GM18868 (cell line): ENCODE data around the gene TMC7.
"Not testable (repeated sequence)": the region's sequence is repeated elsewhere in the genome, so short reads cannot be mapped to it uniquely, and the experiment has no call there.

Experiments used
- ATAC-seq: cut with Tn5 transposase; IDR thresholded peaks from one replicate; pipeline ENCODE4 v1.9.1; 2021; ENCODE audit warnings: mild to moderate bottlenecking, moderate library complexity; ENCODE audit not compliant: unreplicated experiment

Gene TMC7

GRCh38 chr16:18983565-18984434 is at the start of gene TMC7:
Gene TMC7 (plus strand): TSS chr16:18983934. CDS start chr16:18984064, 130 bp downstream.
- no peak for ATAC-seq

DNA sequence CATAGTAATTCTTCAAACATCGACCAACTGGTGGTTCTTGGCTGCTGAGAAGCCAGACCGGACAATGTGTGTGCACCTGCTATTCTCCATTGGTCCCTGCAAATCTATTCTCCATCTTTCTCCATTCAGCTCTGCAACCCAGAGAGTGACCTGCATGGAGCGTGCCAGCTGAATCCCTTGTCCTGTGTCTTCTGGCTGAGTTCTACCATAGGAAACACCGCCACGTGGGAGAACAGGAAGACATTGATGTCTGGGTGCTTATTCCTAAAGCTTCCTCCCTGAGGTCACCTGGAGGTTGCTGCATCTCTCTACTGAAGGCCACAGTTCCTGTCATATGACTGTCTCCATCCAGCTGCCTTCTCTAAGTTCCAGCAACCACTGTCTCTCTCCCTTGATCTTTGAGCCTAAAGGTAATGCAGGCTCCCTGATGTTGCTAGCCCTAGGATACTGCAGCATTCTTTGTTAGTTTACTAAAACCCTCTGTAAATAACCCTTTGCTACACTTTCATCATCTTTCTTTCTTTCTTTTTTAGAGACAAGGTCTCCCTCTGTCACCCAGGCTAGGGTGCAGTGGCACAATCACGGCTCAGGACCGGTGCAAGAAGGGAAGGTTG is 46.9 kb upstream of the TMC7 start:
- no peak for ATAC-seq

DNA sequence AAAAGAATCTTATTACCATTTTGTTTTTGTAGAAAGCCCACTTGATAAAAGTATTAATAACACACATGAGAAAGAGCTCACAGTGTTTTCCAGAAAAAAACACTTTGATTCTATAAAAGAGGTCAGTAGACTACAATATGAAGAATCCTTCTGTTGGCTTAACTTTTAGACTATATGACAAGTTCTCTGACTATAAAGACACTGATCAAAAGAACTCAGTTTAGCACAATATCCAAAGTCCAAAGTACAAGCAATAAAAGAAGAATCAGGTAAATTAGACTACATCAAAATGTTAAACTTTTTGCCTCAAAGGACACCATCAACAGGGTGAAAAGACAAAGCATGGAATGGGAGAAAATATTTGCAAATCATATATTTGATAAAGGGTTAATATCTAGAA is 46.3 kb upstream of the TMC7 start:
- no peak for ATAC-seq

GRCh38 chr16:18938986-18939385 is 44.7 kb upstream of the TMC7 start:
- ATAC-seq = no peak

GRCh38 chr16:18941471-18941870 is 42.3 kb upstream of the TMC7 start:
- no peak for ATAC-seq

GRCh38 chr16:18942061-18942460 is 41.7 kb upstream of the TMC7 start:
- no peak for ATAC-seq

GRCh38 chr16:18943414-18943813 is 40.3 kb upstream of the TMC7 start:
- ATAC-seq = no peak

- ATAC-seq = no peak
Measured at GRCh38 chr16:18945233-18945632, 38.5 kb upstream of the TMC7 start.

- ATAC-seq = no peak
Measured at GRCh38 chr16:18948372-18949020, 35.2 kb upstream of the TMC7 start.

GRCh38 chr16:18950469-18951185 is 33.1 kb upstream of the TMC7 start:
- ATAC-seq = no peak

DNA sequence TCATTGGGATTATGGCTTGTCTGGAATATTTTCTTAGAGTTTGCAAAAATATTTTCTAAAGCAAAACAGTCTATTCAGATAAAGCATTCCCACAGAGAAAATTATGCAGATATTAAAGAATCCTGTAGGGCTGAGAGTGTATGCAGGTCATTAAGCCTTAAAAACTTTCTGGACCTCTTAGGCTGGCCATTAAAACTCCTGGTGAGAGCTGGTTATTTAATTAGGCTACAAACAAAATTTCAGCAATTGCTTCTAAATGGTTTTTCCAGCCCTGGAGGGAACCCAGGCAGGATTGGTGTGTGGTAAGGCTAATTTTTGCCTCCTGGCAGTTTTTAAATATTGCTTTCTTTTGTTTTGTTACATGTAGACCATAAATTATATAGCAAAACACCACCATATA is 30.2 kb upstream of the TMC7 start:
- no peak for ATAC-seq

GRCh38 chr16:18955874-18956580 is 27.7 kb upstream of the TMC7 start:
- ATAC-seq = not testable (repeated sequence)

- ATAC-seq = not testable (repeated sequence)
Measured at GRCh38 chr16:18956658-18957241, 27.0 kb upstream of the TMC7 start.

- no peak for ATAC-seq
Measured at GRCh38 chr16:18958621-18959029, 25.1 kb upstream of the TMC7 start.

DNA sequence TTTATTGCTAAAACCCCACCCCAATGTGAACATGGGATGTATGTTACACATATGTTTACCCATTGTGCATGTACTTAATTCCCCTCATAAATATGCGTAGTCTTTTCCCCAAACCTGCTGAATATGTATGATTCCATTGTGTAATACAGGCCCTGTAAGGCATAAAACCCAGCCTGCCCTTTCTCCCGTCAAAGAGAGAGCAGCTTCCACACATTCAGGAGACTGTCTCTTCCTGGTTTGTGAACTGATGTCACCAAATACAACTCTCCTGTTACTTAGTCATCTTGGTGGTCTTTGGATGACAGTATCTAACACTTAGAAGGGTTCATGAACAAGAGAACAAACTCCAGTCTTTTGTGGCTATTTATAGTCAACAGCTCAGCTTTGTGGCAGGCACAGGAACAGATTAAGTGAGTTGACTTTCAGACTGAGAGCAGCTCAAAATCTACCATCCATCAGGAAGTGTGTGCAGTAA is 24.7 kb upstream of the TMC7 start:
- ATAC-seq = no peak

DNA sequence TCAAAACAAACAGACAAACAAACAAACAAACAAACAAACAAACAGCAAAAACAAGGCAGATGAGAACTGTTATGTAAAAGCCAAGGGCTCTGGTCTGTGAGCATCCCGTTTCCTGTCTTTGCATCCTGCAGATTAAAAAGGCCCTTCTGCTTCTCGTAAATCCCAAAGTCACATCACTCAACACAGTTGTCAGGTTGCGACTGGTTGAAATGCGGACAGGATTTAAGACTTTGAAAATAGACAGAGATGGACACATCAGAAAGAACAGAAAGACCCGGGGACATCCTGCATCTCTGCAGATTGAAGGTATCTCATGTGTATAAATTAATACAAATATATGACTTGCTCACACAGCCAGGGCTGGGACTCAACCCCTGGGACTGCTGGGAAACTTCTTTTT is 18.2 kb upstream of the TMC7 start:
- ATAC-seq = no peak

- ATAC-seq = no peak
Measured at GRCh38 chr16:18966791-18967190, 16.9 kb upstream of the TMC7 start.

DNA sequence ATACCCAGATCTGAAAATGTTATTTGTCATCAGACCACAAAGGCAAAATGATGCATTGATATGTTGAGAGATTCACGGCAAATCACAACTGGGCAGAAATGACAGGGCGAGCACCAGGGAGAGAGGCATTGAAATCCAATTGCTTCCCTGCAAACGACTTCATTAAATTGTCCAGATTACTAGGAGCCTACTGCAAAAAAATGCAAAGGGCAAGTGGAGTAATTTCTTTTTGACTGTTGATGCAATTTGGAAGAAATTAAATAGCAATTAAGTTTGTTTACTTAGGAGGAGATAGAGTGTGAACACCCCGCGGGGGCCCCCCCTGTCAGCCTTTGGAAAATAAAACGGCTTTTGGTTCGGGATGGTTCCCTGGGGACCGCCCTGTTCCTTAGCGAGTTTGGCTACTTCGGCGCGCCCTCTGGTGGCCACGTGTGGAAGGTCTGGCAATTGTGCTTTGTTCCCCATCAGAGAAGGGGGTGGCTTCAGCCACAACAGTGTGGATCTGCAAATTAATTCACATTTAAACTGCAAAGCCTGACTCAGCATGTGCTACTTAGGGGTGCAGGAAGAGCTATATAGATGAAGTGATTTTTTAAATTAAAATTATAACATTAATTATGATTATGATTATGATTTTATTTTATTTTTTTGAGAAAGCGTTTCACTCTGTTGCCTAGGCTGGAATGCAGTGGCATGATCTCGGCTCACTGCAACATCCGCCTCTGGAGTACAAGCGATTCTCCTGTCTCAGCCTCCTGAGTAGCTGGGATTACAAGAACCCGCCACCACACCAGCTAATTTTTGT is 14.5 kb upstream of the TMC7 start:
- no peak for ATAC-seq

GRCh38 chr16:18969855-18970240 is 13.9 kb upstream of the TMC7 start:
- no peak for ATAC-seq
